ENCODE results near the gene ASCC1.
"Not testable (repeated sequence)": the region's sequence is repeated elsewhere in the genome, so short reads cannot be mapped to it uniquely, and the experiment has no call there.

The ASCC1 gene

DNA sequence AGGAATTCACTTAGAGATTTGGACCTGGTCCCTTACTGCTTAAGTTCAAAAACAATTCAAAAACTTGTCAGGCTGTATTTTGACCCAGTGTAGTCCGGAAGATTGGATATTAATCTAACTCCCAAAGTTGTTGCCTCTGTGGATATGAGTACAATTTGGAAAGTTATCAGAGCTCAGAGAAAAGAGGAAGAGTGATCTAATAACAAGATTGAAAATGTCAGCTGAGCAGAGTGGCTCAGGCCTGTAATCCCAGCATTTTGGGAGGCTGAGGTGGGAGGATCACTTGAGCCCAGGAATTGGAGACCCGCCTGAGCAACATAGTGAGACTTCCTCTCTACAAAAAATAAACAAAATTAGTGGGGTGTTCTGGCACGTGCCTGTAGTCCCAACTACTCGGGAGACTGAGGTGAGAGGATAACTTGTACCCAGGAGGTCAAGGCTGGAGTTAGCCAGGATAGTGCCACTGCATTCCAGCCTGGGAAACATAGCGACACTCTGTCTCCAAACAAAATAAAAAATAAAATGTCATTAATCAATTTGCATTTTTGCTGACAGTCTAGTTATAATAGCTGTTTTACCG, 3.2 kb upstream of the ASCC1 start:
- no peak for DNase-seq

DNA sequence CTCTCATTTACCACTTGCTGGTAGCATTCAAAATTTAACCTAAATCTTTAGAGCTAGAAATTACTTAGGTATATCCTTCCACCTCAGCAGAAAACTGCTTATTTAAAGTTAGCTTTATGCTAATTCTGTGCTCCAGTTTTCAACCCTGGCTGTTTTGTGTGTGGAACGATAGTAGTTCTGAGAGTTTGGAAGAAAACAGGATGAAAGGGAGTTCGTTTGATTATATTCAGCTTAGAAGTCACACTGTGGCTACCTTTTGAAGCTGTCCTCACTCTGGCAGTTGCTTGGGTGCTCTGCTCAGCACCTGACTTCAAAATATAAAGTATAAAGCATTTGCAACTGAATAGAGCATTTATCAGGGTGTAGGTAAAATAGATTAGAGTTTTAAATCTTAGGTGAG, 2.6 kb upstream of the ASCC1 start:
- DNase-seq: no peak

- no peak for DNase-seq
Observed at GRCh38 chr10:72218325-72218724, 2.2 kb upstream of the ASCC1 start.

DNA sequence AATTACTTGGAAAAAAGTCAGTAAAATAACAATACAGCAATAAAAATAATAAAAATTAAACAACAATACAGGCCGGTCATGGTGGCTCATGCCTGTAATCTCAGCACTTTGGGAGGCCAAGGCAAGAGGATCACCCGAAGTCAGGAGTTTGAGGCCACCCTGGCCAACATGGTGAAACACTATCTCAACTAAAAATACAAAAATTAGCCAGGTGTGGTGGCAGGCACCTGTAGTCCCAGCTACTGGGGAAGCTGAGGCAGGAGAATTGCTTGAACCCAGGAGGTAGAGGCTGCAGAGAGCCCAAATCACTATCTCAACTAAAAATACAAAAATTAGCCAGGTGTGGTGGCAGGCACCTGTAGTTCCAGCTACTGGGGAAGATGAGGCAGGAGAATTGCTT, 4.2 kb downstream of the ASCC1 start:
- not testable (repeated sequence) for DNase-seq

DNA sequence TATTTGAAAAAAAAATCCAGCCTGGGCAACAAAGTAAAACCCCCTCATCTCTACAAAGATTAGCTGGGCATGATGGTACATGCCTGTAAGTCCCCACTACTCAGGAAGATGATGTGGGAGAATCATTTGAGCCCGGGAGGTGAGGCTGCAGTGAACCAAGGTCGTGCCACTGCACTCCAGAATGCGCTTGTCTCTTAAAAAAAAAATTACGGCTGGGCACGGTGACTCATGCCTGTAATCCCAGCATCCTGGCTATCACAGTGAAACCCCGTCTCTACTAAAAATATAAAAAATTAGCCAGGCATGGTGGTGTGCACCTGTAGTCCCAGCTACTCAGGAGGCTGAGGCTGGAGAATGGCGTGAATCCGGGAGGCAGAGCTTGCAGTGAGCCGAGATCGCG, 4.7 kb downstream of the ASCC1 start:
- not testable (repeated sequence) for DNase-seq

DNA sequence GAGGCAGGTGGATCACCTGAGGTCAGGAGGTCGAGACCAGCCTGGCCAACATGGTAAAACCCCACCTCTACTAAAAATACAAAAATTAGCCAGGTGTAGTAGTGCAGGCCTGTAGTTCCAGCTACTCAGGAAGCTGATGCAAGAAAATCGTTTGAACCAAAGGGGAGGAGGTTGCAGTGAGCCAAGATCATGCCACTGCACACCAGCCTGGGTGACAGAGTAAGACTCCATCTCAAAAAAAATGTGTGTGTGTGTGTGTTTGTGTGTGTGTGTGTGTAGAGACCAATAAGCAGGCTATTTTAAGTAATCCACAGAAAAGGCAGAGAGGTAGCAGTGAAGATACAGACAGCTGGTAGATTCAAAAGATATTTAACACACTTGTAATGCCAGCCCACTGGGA, 7.5 kb downstream of the ASCC1 start:
- not testable (repeated sequence) for DNase-seq

- DNase-seq: no peak
Observed at GRCh38 chr10:72206511-72207229, 9.4 kb downstream of the ASCC1 start.

- DNase-seq: no peak
Observed at GRCh38 chr10:72204724-72205123, 11.4 kb downstream of the ASCC1 start.

DNA sequence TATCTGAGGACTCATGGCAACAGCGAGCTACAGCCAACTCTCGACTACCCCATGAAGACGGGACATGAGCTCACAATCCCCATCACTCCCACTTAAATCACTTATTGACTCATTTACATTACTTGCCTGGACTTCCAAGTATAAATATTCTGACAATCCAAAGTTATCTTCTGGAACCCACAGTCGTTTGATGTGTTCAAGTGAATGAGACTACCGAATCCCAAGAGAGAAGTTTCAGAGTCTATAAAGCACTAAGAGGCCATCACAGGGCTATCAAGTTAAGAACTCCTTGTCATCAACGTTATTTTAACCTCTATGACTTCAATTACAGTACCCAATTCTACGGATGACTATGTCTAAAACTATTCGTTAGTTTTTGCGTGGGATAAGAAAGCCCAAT, 11.8 kb downstream of the ASCC1 start:
- DNase-seq: no peak

DNA sequence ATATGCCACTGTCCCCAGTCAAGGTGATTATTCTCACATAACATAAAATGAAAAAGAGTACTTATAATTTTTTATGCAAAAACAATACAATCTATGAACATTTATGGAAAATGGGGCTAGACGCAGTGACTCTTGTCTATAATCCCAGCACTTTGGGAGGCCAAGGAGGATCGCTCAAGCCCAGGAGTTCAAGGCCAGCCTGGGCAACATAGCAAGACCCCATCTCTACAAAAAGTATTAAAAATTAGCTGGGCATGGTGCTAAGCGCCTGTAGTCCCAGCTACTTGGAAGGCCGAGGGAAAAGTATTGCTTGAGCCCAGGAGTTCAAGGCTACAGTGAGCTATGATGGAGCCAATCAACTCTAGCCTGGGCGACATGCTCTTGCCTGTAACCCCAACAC, 14.8 kb downstream of the ASCC1 start:
- DNase-seq: no peak

GRCh38 chr10:72200883-72201282, 15.2 kb downstream of the ASCC1 start:
- DNase-seq: no peak

GRCh38 chr10:72194949-72195348, 21.1 kb downstream of the ASCC1 start:
- DNase-seq: no peak

- DNase-seq: no peak
Observed at GRCh38 chr10:72186982-72187330, 29.1 kb downstream of the ASCC1 start.

DNA sequence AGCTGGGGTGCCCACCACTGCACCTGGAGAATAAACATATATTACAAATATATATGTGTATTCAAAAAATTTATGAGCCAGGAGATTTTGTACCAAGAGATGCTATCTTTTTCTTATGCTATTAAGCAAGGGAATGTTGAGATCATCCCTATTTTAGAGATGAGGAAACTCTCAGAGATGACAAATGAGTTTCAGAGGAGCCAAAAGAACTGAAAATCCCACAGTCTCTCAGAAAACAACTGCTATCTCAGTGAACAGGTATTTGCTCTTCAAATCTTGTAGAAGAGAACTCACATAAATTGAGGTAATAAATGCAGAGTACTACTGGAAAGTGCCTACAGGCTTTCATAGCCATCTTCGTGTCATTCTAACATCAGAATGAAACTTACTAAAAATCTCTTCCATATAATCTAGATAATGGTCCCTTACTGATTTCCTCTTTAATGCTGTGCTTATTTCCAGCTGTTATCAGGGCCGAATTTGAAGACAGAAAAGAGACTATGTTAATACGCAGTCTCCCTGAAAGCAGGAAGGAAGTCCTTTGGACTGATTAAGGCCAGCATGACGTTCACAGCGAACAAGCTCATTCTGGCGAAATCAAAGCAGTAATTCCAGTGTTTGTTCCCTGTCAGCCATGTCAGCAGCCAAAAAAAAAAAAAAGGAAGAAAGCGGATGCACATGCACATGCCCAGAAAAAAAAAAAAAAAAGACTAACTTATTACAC, 29.7 kb downstream of the ASCC1 start:
- no peak for DNase-seq

- DNase-seq: no peak
Observed at GRCh38 chr10:72184156-72184555, 31.9 kb downstream of the ASCC1 start.

DNA sequence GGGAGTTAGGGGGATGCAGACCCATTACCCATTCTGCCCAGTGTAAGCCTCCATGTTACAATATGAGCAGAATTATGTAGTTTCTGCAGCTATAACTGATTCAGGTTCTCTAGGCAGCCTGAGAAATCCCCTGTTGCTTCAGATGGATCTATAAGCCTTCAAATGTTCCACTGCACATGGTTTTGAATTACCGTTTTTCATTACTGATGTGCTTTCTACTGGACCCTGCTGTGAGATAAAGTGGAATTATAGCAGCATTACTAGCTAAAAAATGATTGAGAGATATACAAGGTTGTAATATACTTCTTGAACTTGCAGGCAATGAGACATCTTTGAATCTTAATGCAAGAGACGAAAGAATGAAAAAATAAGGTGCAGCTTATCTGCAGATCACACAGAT, 38.6 kb downstream of the ASCC1 start:
- no peak for DNase-seq

DNA sequence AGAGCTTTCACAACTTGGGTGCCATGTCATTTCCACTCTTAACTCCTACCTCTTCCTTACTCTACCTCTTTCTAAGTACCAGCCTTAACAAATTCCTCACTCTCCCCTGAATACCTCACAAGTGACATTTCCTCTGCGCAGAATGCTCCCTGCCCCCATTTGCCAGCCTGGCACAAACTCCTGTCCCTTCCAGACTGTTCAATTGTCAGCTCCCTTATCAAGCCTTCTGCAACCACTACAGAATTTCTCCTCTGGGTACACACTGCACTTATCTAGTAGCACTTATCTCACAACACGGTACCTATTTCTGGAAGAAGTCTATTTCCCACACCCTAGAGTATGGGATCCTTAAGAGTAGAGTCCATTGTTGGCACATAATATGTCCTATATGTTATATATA, 39.4 kb downstream of the ASCC1 start:
- no peak for DNase-seq

DNA sequence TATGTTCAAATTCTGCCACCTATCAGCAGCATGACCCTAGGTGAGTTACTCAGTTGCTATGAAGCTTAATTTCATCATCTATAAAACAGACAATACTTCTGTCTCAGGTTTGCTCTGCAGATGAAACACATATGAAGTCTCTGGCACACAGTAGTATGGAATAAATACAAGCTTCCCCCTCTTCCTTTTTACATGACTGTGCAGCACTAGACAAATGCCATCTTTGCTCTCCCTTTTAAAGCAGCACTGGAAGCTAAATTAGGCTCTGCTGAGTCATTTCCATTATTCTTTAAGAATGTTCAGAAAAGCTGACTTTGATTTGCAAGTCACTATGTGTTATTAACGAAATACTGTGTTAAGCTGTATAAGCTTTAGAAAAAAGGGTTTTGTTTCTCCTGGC, 40.9 kb downstream of the ASCC1 start:
- no peak for DNase-seq

- no peak for DNase-seq
Observed at GRCh38 chr10:72174297-72174662, 41.8 kb downstream of the ASCC1 start.

DNA sequence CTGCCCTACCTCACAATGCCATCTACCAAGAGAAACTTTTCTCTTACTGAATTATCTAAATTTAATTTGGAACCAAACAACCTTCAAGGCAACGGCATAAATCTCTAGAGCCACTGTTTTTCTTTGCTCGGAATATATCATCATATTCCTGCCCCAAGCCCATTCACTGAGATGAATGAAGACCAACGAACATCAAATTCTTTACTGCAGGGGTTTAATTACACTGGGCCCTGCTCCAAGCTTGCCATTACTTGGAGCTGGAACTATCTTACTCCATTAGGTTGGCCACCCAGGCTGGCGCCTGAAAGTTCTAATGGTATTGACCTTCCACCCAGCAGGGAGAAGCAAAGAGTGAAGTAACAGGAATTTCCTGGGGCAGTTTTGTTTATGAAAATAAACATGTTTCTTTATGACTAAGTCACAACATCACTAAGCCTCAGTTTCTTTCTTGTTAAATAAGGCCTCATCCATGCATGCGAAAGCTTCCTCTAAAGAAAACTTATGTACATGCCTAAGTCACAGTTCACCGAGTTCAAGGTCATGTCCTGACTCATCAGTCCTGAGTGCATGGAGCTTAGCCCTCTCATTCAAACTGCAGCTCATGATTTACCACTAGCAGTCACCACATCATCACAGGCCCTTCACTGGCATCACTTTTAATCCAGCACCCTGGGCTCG, 42.3 kb downstream of the ASCC1 start:
- DNase-seq: no peak

DNA sequence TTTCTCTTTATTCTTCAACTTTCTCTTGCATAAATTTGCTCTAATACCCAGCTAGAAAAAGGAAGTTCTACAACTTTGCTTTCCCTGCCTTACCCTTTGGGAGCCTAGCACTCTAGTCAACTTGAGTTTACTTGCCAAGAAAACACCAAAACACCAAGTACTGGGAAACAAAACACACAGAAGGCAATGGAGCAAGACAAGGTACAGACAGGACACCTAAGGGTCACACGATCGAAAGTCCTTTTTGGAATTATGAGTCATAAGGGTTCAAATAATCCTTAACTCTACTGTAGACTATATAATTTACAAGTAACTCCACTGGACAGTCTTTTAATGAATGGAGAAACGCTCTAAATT, 42.8 kb downstream of the ASCC1 start:
- no peak for DNase-seq

- peak; percentile 95 for DNase-seq
Observed at GRCh38 chr10:72171175-72171630, 44.9 kb downstream of the ASCC1 start.

DNA sequence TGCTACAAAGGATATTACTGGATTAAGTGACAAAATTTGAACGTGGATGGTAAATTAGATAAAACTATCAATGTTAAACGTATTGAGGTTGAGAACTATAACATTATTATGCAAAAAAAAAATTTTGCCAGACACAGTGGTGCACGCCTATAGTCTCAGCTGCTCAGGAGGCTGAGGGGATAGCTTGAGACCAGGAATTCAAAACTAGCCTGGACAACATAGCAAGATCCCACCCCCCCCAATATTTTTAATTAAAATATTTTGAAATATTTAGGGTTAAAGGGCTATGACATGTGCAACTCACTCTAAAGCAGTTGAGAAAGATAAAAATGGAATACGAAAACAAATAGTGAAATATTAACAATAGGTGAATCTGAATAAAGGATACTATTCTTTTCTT, 45.3 kb downstream of the ASCC1 start:
- no peak for DNase-seq

DNA sequence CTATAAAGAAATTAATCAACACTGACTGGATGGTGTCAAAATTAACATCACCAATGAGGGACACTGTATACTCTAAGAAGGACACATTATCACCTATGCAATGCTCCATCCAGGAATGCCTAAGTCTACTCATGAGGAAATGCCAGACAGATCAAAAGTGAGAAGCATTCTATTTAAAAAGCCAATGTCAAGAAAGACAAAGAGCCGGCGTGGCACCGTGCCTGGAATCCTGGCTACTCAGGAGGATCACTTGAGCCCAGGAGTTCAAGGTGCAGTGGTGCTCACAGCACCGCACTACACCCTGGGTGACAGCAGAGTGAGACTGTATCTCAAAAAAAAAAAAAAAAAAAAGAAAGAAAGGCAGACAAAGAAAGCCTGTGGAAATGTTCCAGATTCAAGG, 45.8 kb downstream of the ASCC1 start:
- no peak for DNase-seq
